IPS-NIHi11 (cell line): ENCODE results near the gene PPL.
"Not testable (repeated sequence)": the region's sequence is repeated elsewhere in the genome, so short reads cannot be mapped to it uniquely, and the experiment has no call there.

ENCODE experiments used
- DNase-seq: peaks from one replicate; pipeline ENCODE4 v3.0.0; 2012; ENCODE audit warnings: mixed read lengths, low spot score

The PPL gene

DNA sequence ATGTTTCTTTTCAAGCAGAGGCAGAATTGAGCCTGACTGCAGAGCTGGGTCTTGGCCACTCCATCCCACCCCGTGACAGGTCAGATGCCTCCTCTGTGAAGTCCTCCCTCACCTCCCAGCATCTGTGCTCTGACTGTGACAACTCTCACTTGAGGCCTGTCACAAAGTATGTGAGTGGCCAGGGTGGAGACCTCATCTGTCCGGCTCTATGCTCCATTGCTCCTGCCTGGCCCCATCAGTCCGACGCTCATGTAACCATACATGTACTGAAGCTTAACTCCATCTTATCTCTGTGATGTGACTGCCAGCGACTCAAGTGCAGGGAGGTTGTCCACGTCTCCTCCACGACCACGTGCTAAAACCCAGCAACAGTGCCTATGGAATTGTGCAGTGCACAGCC, 3.5 kb downstream of the PPL start:
- DNase-seq: no peak

DNA sequence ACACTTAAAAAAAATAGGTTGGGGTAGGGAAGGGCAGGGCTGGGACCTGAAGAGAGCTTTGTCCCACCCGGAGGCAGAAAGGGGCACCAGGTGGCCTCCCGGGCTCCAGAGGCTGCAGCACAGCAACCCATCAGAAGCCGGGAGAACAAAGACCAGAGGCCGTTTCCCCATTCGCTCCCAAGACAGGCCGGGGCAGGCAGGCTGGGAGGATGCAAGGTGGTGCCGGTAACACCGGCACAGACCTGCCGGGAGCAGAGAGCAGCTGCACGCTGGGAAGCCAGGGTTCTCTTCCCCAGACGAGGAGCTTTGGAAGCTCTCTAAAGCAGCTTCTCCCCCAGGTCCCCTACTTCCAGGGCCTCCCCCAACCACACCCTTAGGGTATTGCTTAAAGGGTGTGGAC, 5.6 kb downstream of the PPL start:
- DNase-seq: no peak

DNA sequence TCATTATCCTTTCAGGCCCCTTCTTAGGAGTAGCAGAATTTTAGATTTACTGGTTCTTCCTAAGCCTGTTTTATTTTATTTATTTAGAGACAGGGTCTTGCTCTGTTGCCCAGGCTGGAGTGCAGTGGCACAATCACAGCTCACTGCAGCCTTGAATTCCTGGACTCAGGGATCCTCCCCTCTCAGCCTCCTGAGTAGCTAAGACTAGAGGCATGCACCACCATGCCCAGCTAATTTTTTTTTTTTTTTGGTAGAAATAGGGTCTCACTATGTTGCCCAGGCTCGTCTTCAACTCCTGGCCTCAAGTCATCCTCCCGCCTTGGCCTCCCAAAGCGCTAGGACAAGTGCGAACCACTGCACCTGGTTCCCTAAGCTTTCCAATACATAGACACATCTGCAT, 7.3 kb downstream of the PPL start:
- not testable (repeated sequence) for DNase-seq

DNA sequence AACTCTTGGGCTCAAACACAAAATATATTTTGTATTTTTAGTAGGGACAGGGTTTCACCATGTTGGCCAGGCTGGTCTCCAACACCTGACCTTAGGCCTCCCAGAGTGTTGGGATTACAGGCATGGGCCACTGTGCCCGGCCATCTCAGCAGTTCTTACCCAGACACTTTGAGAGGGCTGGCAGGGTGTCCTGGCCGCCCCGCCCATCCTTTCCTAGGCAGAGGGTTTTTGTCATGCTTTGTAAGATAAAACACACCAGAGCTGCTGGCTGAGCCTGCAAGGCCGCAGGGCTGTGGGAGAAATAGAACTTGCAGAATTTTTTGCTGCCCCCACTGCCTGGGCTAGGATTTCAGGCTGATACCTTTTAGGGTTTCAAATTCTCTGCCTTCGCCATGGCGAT, 8.7 kb downstream of the PPL start:
- DNase-seq: no peak

DNA sequence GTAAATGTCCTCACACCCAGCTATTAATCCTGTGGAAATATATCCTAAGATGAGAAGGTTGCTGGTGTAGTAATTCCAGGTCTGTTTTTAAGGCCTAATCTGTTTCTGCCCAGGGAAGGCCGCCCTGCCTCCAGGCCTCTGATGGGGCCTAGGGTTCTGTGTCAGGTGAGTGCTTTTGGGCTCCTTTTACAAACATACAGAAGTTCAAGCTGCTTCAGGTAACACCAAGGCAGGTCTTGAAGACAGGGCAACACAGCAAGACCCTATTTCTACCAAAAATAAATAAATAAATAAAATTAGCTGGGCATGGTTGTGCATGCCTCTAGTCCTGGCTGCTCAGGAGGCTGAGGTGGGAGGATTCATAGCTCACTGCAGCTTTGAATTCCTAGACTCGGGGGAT, 9.3 kb downstream of the PPL start:
- DNase-seq: no peak

DNA sequence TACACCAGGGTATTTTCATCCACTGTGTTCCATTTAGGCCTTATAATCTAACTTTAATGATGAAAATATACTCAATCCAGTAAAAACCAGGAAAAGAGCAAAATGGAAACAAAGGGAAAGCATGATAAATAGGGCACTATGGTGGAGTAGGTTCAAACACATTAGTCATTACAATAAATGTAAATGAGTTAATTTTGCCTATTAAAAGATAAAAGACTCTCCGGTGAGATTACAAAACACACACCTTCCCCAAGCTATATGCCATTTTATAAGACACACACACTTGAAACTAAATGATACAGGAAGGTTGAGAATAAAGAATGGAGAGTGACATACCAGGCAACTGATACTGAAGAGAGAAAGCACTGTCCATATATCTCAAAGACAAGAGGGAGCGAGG, 10.0 kb downstream of the PPL start:
- DNase-seq: no peak

DNA sequence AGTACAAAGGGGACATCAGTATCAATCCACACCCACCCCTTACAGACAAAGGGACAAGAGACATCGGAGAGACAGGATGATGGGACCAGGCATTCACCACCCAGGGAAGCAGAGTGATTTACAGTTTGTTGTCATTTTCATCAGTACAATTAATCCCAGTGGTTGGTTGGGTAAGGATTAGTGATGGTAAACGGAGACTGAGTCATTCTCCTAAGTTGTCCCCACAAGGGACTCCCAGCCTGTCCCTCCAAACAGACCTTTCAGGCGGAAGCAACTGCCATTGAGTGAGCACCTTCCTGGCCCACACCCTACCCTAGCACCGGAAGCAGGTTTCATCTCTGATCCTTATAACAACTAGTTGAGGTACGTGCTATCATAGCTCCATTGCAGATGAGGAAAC, 11.2 kb downstream of the PPL start:
- no peak for DNase-seq

DNA sequence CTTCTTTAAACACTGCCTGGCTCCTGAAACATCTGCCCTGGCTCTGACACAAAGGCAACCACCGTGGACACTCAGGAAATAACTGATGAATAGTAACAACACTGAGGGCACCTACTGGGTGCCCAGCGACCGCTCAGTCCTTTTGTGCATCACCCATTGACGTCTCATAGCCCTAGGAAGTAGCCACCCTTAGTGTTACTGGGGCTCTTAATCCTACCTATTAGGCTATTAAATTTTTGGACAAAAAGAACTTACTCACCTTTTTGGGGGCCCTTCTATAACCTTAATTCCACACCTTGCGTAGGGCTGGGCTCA, 11.7 kb downstream of the PPL start:
- no peak for DNase-seq

DNA sequence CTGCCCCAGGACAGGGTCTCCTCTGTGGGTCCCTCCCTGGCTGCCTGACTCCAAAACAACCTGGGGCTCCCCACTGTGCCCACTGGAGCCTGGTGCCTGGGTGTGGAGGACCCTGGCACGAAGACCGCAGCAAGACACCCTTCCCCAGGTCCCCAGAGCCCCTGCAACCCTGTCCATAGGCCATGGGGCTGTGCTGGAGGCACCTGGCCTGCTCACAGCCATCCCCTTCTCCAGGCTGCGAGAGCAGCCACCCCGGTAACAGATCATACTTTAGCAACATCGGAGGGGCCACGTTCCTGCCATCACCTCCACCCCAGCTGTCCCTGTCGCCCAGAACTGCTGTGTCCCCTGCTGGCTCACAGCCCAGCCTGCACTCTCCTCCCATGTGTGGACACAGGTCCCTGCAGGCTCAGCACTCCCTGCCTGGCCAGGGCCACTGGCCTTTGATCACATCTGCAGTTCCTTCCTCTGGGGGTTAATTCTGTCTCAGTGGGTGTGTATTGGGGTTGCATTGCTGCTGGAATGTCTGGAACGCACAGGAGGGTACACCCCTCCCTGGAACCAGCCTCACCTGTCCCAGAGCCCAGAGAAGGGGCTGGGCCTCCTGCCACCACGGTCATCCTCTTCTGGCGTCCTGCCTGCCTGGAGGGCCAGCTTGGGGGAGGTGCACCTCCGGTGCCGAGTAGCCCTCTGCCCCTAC, 12.2 kb downstream of the PPL start:
- DNase-seq: peak; percentile 67

DNA sequence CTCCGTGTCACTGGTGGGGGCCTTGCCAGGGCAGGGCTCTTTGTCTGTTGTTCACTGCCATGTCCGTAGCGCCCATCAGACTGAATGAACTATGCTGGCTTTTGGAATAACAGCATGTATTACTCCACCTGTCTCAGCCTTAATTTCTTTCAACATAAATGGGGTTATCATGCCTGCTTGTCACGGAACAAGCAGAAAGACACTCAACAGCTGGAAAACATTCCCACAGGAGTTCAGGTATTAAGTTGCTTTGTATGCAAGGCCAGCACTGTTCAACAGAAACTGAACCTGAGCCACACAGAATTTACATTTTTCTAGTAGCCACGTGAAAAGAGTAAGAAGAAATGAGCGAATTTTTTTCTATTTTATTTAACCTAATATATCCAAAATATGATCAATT, 13.1 kb downstream of the PPL start:
- no peak for DNase-seq

DNA sequence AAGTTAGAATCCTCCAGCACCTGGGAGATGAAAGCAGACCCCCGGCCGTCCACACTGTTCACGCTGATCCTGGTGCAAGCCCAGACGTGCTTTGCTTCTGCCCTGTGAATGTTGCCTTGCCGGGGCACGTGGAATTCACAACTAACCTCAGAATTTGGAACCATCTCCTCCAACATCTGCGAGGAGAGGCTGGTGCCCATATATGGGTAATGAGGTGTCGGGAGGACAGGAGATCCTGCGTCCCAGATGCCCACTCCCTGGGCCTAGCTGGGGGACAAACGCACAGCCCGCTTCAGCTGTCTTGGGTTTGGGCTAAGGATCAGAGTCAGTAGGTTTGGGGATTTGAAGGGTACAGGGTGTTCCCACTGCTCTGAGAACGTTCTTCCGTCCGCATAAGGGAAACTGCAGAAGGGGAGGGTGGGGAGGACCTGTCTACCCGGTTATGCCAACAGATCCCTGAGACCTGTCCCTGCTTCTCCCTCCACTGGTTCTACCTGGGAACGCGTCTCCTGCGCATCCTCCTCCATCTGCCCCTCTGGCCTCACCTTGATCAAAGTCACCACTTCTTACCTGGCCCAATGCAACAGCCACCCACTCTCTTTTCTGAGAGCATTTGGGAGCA, 14.1 kb downstream of the PPL start:
- DNase-seq: no peak

DNA sequence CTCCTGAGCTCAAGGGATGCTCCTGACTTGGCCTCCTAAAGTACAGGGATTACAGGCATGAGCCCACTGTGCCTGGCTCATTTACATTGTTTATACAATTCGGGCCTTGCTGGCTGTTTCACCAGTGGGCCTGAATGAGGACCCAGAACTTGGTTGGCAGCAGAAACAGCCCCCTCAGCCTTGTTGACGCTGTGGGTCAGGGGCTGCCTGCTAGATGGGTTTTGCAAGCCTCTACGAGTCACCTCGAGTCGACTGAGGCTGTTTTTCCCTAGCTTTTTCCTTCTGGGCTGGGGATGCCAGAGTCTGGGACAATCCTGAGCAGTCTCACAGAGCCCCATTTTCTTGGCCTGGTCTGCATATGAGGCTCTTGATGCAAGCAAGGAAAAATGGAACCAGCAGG, 16.1 kb downstream of the PPL start:
- no peak for DNase-seq

DNA sequence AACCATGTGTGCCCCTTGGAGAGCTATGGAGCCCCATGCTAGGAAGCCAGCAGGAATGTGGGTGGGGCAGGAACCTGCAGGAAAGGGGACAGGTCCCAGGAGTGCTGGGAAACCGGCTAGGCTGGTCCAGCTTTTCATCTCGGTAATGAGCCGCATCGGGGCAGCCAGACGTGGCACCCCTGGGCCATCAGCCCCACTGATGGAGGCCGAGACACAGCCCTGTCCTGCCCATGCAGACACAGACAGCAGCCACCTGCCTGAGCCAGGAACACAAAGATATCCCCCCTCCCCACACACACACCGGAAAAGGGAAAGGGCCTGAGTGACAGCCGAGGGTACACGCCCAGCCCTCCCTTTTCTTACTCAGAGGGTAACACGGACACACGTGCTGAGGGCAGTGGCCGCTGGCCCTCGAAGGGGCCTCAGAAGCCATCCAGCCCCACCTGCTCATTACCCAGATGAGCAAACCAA, 18.1 kb downstream of the PPL start:
- peak; percentile 65 for DNase-seq

DNA sequence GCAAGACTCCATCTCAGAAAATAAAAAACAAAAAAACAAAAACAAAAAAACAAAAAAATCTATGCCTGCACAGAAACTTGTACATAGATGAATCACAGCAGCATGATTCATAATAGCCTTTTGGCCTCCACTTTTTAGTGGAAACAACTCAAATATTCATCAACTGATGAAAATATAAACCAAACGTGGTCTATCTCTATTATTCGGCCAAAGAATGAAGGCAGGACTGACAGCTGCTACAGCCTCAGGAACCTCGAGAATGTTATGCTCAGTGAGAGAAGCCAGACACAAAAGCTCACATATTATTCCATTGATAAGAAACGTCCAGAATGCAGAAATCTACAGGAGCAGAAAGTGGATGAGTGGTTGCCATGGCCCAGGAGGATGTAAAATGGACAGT, 19.8 kb downstream of the PPL start:
- no peak for DNase-seq

DNA sequence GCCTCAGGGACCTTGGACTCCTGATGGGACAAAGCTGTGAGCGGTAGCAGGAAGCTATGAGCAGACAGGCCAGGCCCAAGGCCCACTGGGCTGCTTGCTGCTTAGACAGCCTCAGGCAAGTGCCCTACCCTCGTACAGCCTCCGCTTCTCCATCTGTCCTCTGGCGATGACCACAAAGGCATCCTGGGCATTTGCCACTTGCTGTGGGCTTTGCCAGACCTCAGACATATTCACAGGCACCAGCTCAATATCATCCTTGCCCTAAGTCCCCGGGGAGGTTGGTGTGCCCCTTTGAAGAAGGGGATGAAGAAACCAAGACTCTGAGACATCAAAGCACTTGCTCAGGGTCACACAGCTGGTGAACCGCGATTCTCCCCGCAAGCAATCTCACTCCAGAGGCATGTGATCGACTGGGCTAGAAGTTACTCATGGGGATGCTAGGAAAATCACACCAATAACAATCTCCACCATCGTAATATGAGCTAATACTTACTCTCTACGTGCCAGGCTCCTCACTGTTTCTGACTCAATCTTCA, 21.7 kb downstream of the PPL start:
- DNase-seq: no peak

DNA sequence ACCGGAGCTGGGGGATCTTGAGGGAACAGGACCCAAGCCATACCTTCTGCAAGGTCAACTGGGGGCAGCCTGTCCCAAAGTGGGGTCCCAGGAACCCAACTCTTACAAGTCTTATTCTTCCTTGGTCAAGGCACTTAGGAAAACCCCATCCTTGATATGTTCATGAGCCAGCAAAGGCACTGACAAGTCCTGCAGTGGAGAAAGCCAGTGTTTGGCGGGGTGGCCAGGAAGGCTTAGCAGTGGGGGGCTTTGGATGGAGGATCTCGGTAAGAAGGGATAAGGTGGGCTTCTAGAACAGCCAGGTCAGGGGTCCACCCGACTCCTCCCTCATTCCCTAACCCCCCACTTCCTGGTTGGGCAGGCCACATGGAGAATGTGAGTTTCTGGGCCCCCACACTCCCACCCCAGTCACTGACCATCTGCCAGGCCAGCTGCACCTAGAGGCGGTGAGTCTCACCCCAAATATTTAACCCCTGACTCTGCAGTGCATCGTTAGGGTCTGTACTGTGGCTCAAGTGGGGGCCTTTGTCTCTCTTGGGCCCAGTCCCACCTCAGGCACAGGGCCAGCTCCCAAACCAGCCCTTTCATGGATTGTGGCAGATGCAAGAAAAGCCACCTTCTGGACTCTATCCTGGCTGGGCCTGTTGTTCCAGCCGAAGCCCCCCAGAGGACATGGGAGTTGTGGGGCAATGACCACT, 22.3 kb downstream of the PPL start:
- no peak for DNase-seq

DNA sequence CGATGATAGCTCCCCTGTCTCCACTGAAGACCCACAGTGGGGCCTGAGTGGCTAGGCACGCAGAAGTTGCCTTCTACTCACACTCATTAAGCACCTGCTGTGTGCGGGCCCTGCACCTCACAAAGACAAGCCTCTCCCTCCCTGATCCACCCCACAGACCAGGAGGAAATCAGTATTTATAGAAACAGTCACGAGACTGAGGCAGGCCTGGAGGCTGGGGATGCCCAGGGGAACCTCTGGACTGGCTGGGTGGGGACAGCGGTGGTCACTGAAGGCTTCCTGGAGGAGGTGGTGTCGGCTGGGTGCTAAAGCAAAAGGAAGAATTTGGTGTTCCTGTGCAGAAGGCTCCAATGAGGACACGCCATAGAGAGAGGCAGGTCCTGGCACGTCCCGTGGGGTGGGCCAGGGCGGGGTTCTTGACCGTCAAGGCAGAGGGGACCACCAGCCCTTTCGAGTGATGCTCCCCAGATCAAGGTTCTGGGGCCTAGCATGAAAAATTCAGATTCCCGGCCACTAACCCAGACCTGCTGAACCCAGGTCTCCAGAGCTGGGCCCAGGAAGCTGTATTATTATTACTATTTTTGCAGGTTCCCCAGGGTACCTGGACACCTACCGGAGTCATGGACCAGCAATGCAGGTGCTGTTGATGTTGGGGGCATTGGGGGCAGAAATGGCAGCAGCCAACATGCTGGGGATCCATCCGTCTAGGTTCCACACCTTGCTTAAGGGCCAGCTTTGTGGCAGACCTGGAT, 23.0 kb downstream of the PPL start:
- no peak for DNase-seq

DNA sequence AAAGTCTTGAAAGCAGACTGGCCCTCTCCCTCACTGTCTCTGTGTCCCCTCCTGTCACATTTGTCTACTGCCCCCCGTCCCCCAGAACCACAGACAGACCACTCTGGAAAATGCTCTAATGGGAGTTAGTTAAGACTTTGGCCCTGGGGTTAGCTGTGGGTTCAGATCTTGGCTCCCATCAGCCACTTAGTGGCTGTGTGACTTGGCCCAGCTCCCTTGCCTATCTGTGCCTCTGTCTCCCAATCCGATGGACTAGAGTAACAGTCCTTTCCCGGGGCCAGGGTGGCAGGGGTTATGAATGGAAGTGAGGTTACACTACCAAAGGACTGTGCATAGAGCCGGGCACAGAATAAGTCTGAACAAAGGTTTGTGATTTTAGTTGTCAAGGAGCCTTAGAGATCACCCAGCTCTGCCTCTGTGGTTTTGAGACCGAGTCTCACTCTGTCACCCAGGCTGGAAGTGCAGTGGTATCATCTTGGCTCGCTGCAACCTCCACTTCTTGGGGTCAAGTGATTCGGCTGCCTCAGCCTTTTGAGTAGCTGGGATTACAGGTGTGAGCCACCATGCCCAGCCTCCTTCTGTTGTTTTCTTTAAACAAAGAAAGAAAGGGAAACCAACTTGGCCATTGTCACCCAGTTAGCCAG, 23.7 kb downstream of the PPL start:
- no peak for DNase-seq

DNA sequence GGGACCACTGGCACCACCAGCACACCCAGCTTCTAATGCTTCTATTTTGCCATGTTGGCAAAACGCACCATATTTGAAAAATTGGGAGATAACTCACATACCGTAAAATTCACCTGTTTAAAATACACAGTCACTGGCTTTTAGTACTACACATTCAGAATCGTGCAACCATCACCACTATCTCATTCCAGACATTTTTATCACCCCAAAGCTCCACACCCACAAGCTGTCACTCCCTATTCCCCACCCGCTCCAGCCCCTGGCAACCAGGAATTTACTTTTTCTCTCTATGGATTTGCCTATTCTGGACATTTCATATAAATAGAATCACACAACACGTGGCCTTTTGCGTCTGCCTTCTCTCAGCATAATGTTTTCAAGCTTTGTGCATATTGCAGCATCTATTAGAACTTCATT, 25.0 kb downstream of the PPL start:
- DNase-seq: no peak

DNA sequence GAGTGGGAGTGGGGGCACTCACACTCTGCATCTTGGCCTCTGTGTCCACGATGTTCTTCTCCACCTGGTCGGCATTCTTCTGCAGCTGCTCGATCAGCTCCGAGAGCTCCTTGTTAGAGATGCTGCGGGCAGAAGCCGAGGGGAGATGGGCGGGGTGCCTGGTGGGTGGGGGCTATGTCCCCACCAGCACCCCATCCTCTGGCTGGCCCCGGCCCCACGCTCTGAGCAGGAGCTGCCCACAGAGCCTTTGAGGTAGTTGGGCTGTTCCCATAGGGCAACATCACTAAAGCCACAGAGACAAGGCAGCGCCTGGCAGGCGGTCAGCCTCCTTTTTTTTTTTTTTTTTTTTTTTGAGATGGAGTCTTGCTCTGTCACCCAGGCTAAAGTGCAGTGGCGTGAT, 26.1 kb downstream of the PPL start:
- DNase-seq: no peak

DNA sequence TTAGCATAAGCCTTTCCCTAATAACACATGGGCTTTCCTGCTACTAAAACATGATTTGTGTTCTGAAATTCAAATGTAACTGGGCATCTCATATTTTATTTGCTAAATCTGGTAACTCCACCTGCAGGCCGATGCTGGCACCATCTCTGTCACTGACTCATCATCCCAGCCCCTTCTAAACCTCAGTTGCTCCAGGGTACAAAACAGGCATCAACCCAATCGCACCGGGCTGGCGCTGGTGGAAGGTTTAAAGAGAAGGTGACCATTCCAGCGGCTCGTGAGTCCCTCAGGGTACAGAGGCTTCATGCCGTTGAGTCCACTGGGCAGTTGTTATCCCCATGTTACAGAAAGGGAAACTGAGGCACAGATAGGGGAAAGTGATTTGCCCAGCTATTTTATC, 27.1 kb downstream of the PPL start:
- no peak for DNase-seq

DNA sequence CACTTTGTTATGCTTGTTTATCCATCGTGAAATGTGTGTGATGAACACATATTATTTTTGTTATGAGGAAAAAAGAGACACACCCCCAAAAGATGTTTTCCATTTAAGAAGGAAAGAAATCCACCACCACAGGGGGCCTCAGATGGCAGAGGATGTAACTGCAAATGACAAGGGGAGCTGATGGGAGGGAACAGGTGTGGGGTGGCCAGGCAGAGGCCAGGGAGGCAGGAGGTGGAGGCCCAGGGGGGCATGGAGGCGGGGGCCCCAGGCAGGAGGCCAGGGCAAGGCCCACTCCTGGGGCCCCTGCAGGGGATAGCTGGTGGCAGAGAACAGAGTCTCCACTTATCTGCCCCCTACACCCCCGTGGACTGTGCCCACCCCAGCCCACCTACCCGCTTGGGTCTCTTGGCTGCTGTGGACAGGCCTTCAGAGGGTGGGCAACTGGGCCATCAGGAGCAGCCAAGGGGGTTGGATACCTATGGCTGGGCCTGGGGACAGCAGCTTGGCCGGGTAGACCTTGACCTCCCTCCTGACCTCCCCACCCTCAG, 28.0 kb downstream of the PPL start:
- no peak for DNase-seq
